Bone marrow (tissue), 2 donors: ENCODE data around the gene KLF13.

Experiments
- DNase-seq, 2 donors: peaks; one replicate each; lab custom pipeline; 2025; lab: John Stamatoyannopoulos, UW

The KLF13 gene

DNA sequence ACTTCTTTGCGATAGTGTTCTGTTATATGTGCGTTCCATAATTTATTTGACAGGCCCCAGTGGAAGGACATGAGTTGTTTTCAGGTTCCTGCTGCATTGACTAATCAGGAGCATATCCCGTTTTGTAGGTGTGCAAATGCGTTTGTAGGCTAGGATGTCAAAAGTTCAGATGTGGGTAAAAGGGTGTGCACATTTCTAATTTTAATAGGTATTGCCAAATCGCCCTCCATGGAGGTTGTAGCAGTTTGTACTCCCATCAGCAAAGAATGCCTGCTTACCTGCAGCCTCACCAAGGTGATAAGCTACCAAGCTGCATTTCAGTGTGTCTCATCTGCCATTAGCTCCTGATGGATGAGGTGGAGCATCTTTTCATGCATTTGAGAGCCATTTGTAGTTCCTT is 36.3 kb downstream of the KLF13 start:
- no peak for DNase-seq

GRCh38 chr15:31364301-31365031 is 37.8 kb downstream of the KLF13 start:
- no peak for DNase-seq

GRCh38 chr15:31365032-31365654 is 38.5 kb downstream of the KLF13 start:
- no peak for DNase-seq

- peak; percentile 31 to 75 for DNase-seq
Observed at GRCh38 chr15:31365655-31366127, 39.1 kb downstream of the KLF13 start.

DNA sequence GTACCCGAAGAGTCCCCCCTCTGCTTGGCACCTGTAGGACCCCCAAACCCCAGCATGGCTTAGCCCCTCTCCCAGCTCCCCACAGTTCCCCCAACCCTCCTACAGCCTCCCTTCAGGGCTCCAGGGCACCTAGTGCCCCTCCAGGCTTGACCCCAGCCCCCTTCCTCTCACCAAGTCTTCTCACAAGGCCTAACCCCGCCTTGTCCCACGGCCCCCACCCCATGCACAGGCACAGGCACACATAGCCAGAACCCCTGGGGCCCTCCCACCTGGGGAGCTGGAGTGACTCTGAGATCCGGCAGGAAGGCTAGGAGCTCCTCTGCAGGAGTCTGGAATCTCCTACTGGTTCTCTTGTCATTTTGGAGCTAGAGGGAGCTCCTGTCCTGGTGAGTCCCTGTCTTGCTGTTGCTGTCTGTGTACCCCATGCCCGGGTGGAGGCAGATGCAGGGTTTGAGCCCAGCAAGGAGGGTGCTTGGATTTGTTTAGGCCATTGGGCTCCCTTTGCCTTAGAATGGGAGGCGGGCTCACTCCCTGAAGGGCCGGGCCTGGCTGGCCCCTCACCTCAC is 39.6 kb downstream of the KLF13 start:
- DNase-seq = no peak

GRCh38 chr15:31367021-31367729 is 40.5 kb downstream of the KLF13 start:
- no peak for DNase-seq

DNA sequence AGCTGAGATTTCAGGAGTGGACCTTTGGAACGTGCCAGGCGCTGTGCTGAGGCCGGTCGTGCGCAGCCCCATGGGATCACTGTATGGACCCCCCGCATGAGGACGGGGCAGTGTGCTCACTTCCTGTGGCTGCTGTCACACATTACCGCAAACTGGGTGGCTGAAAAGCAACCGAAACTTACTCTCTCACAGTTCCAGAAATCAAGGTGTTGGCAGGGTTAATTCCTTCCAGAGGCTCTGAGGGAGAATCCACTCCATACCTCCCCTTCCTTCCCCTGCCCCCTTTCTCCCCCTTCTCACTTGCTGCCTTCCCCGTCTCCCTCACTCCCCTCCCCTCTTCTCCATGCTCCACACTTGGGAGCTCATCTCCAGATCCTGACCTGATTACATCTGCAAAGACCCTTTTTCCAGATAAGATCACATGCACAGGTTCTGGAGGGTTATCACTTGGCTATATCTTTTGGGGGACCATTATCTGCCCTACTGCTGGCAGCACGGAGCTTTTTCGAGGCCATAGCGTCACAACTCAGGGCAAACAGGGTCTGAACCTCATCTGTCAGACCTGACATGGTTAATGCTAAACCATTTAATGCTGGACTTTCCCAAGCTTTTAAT is 41.2 kb downstream of the KLF13 start:
- no peak for DNase-seq

GRCh38 chr15:31369727-31370126 is 43.1 kb downstream of the KLF13 start:
- no peak for DNase-seq

GRCh38 chr15:31371520-31372240 is 45.0 kb downstream of the KLF13 start:
- no peak for DNase-seq

DNA sequence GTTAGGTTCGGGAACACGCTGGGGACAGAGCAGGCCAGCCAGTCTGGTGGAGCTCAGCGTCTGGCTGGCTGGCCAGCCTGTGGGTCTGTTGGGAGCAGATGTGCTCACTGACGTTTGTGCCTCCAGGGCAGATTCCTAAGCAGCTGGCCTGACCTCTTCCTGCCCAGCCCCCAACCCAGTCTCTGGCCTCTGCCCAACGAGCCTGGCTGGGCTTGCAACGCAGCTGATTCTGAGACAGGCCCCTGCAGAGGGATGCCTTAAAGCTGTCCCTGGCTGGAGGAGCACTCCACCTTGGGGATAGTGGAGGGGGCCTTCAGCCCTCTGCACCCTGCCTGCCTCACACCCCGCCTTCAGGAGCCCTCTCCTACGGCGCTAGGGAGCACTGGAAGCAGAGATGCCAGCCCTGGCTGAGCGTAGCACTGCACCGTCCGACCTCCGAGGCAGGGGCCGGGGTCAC is 46.0 kb downstream of the KLF13 start:
- no peak for DNase-seq

DNA sequence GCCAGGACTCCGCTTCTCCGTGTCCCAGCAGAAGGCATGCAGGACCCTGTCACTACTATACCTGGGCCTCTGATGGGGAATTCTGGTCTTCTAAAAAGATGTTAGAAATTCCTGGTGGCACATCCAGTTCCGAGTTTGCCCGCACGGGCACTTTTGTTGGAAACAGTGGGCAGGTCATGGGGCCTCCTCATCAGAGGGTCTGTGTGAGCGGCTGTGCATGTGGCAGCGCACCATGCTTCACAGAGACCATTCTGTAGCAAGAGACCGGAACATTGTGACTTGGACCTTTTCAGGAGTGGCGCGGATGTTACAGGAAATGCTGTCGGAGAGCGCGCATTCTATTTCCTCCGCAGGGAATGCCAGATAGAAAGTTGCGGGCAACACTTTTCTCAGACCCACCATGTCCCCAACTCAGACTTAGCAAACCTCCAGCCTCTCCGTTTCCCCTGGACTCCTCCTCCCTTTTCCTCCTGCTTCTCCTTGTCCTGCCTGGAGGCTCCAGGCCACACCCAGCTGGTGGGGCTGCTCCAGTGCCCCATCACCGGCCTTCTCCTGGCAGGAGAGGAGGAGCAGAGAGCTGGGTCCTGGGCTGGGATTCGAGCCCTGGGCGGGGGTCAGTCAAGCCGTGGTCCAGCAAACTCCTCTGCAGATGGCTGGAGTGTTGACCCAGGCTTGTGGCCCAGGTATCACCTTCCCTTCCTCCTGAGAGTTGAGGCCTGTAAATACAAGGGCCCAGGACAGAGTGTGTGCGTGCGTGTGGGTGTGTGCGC is 46.6 kb downstream of the KLF13 start:
- no peak for DNase-seq

DNA sequence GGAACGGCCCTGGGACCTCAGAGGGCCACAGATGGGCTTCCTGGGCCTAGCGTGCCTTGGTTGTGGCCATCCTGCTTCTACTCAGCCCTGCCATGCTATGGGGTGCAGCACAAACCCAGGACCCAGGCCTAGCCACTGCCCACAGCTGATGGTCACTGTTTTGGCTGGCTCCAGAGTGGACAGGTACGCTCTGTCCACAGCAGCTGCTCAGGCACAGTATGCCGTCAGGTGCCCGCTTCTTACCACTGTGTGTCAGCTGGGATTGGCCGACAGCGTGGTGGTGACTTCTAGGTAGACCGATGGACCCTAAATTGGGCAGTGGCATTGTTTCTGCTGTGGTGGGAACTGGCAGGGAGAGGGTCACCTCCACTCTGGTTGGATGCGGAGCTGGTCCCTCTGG is 47.3 kb downstream of the KLF13 start:
- no peak for DNase-seq

GRCh38 chr15:31374489-31374888 is 47.9 kb downstream of the KLF13 start:
- DNase-seq = no peak

DNA sequence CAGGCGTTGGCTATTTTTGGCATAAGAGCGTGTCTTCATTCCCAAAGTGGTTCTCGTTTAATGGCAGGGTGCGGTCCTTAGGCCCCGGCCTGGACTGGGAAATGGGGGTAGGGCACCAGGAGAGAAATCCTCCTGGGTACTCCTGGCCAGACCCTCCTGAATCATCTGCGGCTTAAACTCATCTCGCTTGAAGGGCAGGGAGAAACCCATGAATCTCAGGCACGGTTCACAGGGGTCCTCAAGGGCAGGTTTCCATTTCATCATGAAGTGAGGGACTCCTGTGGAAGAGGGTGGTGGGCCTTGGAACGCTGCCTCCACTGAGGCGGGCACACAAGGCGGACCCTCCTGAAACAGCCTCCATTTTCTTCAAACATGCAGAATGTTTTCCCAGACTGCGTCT is 48.4 kb downstream of the KLF13 start:
- DNase-seq = no peak

DNA sequence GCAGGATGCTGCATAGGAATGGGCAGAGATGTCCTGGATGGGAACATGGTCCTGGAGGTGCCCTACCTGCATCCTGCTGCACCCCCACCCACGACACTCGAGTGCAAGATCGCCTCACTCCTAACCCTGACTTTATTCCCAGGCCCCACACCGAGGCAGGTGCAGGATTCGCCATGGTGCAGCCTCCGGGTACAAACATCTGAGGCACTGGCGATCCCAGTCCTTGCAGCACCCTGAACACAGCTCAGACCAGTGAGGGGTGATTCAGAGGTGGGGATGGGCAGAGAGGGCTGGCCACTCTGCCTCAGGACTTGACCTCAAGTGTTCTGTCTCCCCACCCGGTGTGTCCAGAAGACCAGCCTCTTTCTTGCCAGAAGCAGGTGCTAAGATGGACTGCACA is 49.1 kb downstream of the KLF13 start:
- no peak for DNase-seq

DNA sequence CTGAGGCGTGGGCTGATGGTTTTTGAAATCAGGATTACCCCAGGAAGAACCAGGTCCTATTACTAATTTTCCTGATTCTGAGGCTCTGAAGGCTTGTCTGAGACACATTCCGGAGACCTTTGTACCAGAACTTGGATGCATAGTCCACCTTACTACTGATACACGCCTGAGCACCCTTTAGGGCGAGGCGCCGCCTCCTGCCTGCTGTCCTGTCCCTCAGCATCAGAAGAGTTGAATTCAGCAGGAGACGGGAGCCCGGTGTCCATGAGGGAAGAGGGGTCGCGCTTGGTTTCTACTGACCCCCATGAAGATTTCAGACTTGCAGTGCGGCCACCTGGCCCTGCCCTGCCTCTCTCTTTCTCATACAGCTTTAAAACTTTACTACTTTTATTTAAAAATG is 49.9 kb downstream of the KLF13 start:
- DNase-seq = no peak

DNA sequence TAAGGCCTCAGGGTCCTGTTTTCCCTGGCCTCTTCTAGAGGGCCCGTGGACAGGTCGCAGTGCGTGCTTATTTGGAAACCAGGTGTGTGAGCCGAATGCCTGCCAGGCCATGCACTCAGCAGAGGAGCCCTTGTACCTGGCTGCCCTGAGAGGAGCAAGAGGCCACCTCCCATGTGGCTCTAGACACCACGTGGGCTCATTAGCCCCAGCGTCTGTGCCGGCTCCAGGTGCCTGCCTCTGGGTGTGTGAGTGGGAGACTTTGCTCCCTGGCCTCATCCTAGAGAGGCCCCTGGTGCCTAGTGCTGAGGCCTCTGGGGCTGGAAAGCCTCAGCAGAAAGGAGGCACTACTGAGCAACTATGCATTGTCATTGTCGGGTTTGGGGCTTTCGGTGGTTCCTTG is 50.4 kb downstream of the KLF13 start:
- no peak for DNase-seq

GRCh38 chr15:31378363-31378903 is 51.8 kb downstream of the KLF13 start:
- DNase-seq = no peak

DNA sequence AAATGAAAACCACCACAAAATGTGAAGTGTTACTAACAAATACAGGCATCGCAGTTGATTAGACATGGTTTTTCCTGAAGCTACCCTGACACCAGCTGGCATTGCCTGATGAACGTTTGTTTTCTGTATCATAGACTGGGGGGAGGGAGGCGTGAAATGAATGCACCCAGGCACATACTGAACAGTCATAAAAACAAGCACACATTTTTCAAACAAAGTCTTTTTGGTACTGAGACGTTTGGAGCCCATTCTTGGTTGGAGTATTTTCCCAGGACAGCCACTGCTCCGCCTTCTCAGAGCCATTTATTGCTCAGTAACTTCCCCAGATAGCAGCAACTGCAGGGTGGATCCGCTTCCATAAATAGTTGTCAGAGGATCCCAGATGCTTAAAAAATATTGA is 52.4 kb downstream of the KLF13 start:
- DNase-seq = no peak

- DNase-seq = no peak
Observed at GRCh38 chr15:31379577-31379976, 52.9 kb downstream of the KLF13 start.
